ENCODE results near the gene ZNF205. TPM values are rescaled to one million over a fixed set of nuclear protein-coding genes. Genes with fewer than 3 reads are reported as not detected.

Gene ZNF205
- total and polyA plus RNA-seq, 11 donors = 7.4 to 19.8 (median 8.6) TPM

- ATAC-seq = peak in 2 of 4 donors; percentile 1 to 4
- peak overlapping the region in 1 of 12 donors; percentile 9 for H3K4me3 ChIP-seq
Measured at GRCh38 chr16:3144321-3144983, 32.1 kb downstream of the ZNF205 start.

GRCh38 chr16:3145151-3145550, 32.8 kb downstream of the ZNF205 start:
- 87 to 91% (median 89%) methylated on average over 4 to 10 of the region's 10 CpGs for WGBS, 4 donors
- peaks cover 0 to 42% (median 11%) of the 10 kb centered on the region in 12 donors for H3K4me1 ChIP-seq
- H3K36me3 ChIP-seq = peaks cover 0 to 28% (median 14%) of the 10 kb centered on the region in 9 donors
- no peak for ATAC-seq
- intact Hi-C loops (cut with DNase I) = no loop called here
- TF ChIP-seq CTCF (IDR thresholded peaks at IDR 0.05) (no peak), POLR2A (IDR thresholded peaks at IDR 0.05) (no peak)
- no peaks in the 10 kb centered on the region for H3K27me3 ChIP-seq
- no peak for DNase-seq
- no peaks in the 10 kb centered on the region for H3K9me3 ChIP-seq
- no peak overlapping the region for H3K4me3 ChIP-seq
- H3K27ac ChIP-seq = peak overlapping the region in 4 of 12 donors; percentile 89 to 95 (median 93)

More at GRCh38 chr16:3144321-3144983, 32.1 kb downstream of the ZNF205 start:
- Histone ChIP-seq H3K36me3 (peaks cover 0 to 35% (median 20%) of the 10 kb centered on the region in 9 donors), H3K27me3 (no peaks in the 10 kb centered on the region), H3K27ac (peak overlapping the region; percentile 69 to 95 (median 88)), H3K4me1 (peaks cover 0 to 35% (median 11%) of the 10 kb centered on the region in 12 donors), H3K9me3 (no peaks in the 10 kb centered on the region)
- no peak for TF ChIP-seq POLR2A (IDR thresholded peaks at IDR 0.05)
- TF ChIP-seq CTCF (IDR thresholded peaks at IDR 0.05) = no peak
- intact Hi-C loops (cut with DNase I) = no loop called here
- 67 to 78% (median 70%) methylated on average over 14 to 18 of the region's 18 CpGs for WGBS, 4 donors
- no peak for DNase-seq

- Histone ChIP-seq H3K27me3 (no peaks in the 10 kb centered on the region), H3K27ac (peak overlapping the region in 1 of 12 donors; percentile 92), H3K4me1 (peaks cover 0 to 44% (median 14%) of the 10 kb centered on the region in 12 donors), H3K4me3 (no peak overlapping the region), H3K36me3 (peaks cover 0 to 23% (median 12%) of the 10 kb centered on the region in 9 donors), H3K9me3 (no peaks in the 10 kb centered on the region)
- ATAC-seq = no peak
- peak in 1 of 5 donors; percentile 15 for DNase-seq
- TF ChIP-seq POLR2A (IDR thresholded peaks at IDR 0.05) = no peak
- no peak for TF ChIP-seq CTCF (IDR thresholded peaks at IDR 0.05)
- WGBS, 4 donors = 74 to 86% (median 76%) methylated on average over 6 to 12 of the region's 12 CpGs
- intact Hi-C loops (cut with DNase I) = no loop called here
Measured at GRCh38 chr16:3145660-3146059, 33.3 kb downstream of the ZNF205 start.

GRCh38 chr16:3147046-3147756, 34.8 kb downstream of the ZNF205 start:
- no peak for ATAC-seq
- H3K27me3 ChIP-seq = no peaks in the 10 kb centered on the region
- H3K36me3 ChIP-seq = peaks cover 0 to 8% (median 0%) of the 10 kb centered on the region in 9 donors
- intact Hi-C loops (cut with DNase I) = no loop called here
- 91 to 95% (median 93%) methylated on average over 11 to 16 of the region's 16 CpGs for WGBS, 4 donors
- DNase-seq = peak in 1 of 5 donors; percentile 16
- no peak for TF ChIP-seq CTCF (IDR thresholded peaks at IDR 0.05)
- TF ChIP-seq POLR2A (IDR thresholded peaks at IDR 0.05) = no peak
- H3K27ac ChIP-seq = no peak overlapping the region
- H3K4me3 ChIP-seq = no peak overlapping the region
- H3K4me1 ChIP-seq = peaks cover 2 to 60% (median 23%) of the 10 kb centered on the region in 12 donors
- no peaks in the 10 kb centered on the region for H3K9me3 ChIP-seq
